Measurements from ENCODE around the gene FRS3. TPM values are rescaled to one million over a fixed set of nuclear protein-coding genes. Genes with fewer than 3 reads are reported as not detected.
A peak's percentile ranks its signal among the peaks of the same experiment; 100 is the strongest.

The FRS3 gene
- total RNA-seq, 1 experiment from 2014 or later: 2.0 TPM

GRCh38 chr6:41739041-41739440 is 40.7 kb downstream of the FRS3 start:
- peaks cover 4% of the 10 kb centered on the region; the same call in 1 of the 2 replicates for H3K4me1 ChIP-seq (replicated peaks)
- H3K27me3 ChIP-seq (replicated peaks): no peaks in the 10 kb centered on the region
- no peak for DNase-seq (ENCODE audit: low read depth in 1 of 2, low spot score in 2 of 2)
- no peak overlapping the region for H3K4me3 ChIP-seq
- H3K27ac ChIP-seq: no peak overlapping the region
- no peaks in the 10 kb centered on the region for H3K36me3 ChIP-seq
- no peaks in the 10 kb centered on the region for H3K9me3 ChIP-seq (replicated peaks)

- no peak for DNase-seq (ENCODE audit: low read depth in 1 of 2, low spot score in 2 of 2)
- H3K36me3 ChIP-seq: no peaks in the 10 kb centered on the region
- no peak overlapping the region for H3K27ac ChIP-seq
- H3K4me3 ChIP-seq: no peak overlapping the region
- H3K27me3 ChIP-seq (replicated peaks): no peaks in the 10 kb centered on the region
- H3K4me1 ChIP-seq (replicated peaks): peaks cover 16% of the 10 kb centered on the region
- H3K9me3 ChIP-seq (replicated peaks): no peaks in the 10 kb centered on the region
Measured at GRCh38 chr6:41737591-41738130, 42.0 kb downstream of the FRS3 start.

DNA sequence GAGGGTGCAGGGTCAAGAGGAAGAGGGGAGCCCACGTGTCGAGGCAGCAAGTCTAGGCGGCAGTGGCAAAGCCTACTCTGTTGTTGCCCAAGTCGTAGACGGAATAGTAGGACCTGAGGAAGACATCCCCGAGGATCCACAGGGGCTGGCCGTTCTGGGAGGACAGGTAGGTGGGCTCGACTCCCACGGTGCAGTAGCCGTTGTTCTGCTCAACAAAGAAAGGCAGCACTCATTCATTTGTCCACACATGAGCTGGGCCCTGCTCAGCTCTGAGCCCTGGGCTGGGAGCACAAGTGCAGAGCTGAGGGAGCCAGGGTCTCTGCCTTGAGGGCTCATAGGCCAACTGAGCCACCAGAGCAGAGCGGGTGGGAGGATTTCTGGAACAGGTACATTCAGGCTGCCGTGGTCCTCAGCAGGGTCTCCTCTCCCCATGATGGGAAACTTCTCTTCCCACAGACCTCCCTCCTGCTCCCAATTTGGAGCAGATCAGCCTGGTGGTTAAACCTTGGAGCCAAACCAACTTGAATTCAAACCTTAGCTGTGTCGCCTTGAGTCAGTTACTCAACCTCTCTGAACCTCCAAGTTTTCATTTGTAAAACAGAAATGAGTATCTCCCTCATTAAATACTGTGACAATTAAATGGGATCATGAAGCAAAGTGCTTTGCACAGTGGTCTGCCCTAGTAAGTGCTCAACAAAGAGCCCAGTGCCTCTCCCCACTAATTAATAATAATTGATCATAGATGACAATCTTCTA is 42.7 kb downstream of the FRS3 start:
- H3K27ac ChIP-seq: no peak overlapping the region
- no peaks in the 10 kb centered on the region for H3K36me3 ChIP-seq

GRCh38 chr6:41736186-41736733 is 43.4 kb downstream of the FRS3 start:
- Histone ChIP-seq H3K27me3 (replicated peaks) (no peaks in the 10 kb centered on the region), H3K4me3 (no peak overlapping the region), H3K9me3 (replicated peaks) (no peaks in the 10 kb centered on the region), H3K36me3 (no peaks in the 10 kb centered on the region), H3K4me1 (replicated peaks) (peaks cover 17% of the 10 kb centered on the region), H3K27ac (no peak overlapping the region)
- DNase-seq (ENCODE audit: low read depth in 1 of 2, low spot score in 2 of 2): no peak

More for the DNA sequence above, 42.7 kb downstream of the FRS3 start:
- no peak overlapping the region for H3K4me3 ChIP-seq
- H3K27me3 ChIP-seq (replicated peaks): no peaks in the 10 kb centered on the region
- no peak for DNase-seq (ENCODE audit: low read depth in 1 of 2, low spot score in 2 of 2)
- H3K4me1 ChIP-seq (replicated peaks): peaks cover 17% of the 10 kb centered on the region
- H3K9me3 ChIP-seq (replicated peaks): no peaks in the 10 kb centered on the region

GRCh38 chr6:41735427-41736185 is 44.1 kb downstream of the FRS3 start, which contains the start of gene TFEB:
Gene TFEB, minus strand, starts transcription at chr6:41735608. Its CDS starts 44,395 bp downstream, at chr6:41691213.
- no peaks in the 10 kb centered on the region for H3K27me3 ChIP-seq (replicated peaks)
- H3K9me3 ChIP-seq (replicated peaks): no peaks in the 10 kb centered on the region
- H3K27ac ChIP-seq: no peak within 1 kb of the TSS
- peak within 1 kb of the TSS; percentile 66 for H3K4me3 ChIP-seq
- H3K4me1 ChIP-seq (replicated peaks): peaks cover 17% of the 10 kb centered on the region
- DNase-seq (ENCODE audit: low read depth in 1 of 2, low spot score in 2 of 2): peak; percentile 78 to 91
- H3K36me3 ChIP-seq: no peaks in the 10 kb centered on the region

DNA sequence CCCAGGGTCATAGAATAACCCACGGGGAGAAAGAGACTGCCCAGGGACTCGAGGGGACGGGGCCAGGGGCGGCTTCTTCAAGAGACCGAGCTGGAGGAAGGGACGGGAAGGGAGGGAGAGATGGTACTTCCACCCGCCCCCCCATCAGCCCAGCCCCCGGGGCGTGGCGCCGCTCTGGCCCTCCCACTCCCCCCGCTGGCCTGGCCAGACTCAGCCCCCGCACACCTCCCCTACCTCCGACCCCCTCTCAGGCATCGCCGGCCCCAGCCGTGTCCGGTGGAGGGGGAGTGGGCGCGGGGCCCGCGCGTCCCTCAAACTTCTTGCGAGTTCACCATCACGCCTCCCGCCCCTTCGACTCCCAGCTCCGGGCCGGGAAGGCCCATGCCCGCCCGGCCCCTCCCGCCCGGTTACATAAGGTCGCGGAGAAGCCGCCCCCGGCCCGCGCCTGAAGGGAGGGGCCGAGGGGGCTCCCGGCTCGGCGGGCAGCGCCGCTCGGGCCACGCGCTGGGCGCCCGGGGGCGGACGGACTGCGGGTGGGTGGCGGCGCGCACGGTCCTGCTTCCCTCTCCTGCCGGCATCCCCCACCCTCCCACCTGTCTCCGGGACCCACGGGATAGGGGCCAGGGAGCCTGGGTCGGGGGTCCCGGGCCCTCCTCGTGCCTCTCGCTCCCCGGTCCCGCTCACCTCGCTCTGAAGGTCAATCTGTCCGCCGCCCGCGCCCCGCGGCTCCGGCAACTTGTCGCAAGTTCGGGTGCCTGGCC is 44.9 kb downstream of the FRS3 start:
- Histone ChIP-seq H3K4me3 (peak overlapping the region; percentile 66), H3K27ac (no peak overlapping the region), H3K9me3 (replicated peaks) (no peaks in the 10 kb centered on the region), H3K36me3 (no peaks in the 10 kb centered on the region), H3K4me1 (replicated peaks) (peaks cover 17% of the 10 kb centered on the region), H3K27me3 (replicated peaks) (no peaks in the 10 kb centered on the region)
- peak; percentile 49 to 74 for DNase-seq (ENCODE audit: low read depth in 1 of 2, low spot score in 2 of 2)

DNA sequence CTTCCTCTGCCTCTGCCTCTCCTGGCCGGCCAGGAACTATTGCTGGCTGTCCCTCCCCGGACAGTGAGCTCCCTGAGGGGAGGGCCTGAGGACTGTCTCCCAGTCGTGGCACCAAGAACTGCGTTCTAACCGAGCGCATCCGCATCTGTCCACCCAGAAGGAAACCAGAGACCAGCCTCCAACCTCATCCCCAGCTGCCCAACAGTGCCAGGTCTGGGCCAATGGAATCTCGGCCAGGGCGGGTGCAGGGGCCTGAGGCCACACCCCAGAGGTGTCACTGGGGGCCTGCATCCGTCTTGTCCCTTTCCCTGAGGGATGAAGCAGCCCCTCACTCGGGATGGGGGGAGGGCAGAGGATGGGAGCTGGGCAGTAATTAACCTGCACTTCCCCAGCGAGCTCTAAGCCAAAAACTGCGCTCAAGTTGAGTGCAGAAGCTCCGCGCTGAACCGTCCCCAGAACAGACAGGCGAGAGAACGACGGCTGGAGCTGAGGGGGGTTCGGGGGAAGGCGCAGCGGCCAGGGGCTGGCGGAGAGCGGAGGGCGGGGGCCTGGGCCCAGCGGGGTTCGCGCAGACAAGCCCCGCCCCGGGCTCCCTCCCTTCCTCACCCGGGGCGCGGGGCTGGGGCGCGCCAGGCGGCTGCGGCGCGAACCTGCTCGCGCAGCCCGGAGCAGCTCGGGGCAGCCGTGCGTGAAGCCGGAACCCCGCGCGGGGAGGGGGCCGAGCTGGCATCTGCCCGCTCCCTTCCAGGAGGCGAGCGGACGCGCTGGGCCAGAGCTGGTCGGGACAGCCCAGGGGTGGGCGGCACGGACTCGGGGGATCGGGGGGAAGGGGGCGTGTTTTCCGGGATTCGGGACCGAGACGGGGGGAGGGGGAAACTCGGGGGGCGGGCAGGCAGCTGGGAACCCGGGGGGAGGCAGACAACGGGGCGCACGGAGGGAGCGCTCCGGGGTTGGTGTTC is 45.7 kb downstream of the FRS3 start:
- Histone ChIP-seq H3K36me3 (no peaks in the 10 kb centered on the region), H3K9me3 (replicated peaks) (no peaks in the 10 kb centered on the region), H3K27me3 (replicated peaks) (no peaks in the 10 kb centered on the region), H3K4me3 (peak overlapping the region; percentile 66), H3K4me1 (replicated peaks) (peaks cover 17% of the 10 kb centered on the region), H3K27ac (no peak overlapping the region)
- peak; percentile 75 to 78 for DNase-seq (ENCODE audit: low read depth in 1 of 2, low spot score in 2 of 2)

DNA sequence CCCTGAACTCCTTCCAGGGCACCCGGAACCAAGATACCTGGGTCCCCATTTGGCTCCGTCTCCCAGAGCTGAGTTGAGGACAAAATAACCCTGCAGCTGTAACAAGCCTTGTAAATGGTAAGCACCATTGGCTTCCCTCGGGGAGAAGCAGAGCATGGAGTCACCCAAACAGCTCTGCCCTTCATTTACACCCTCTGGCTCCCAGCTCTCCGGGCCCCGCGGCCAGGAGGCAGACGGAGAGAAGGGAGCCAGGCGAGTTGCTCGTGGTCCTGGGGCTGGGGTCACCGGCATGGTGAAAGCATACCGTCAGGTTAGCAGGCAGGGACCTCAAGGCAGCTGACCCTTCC is 46.4 kb downstream of the FRS3 start:
- H3K27ac ChIP-seq: no peak overlapping the region
- peaks cover 17% of the 10 kb centered on the region for H3K4me1 ChIP-seq (replicated peaks)
- DNase-seq (ENCODE audit: low read depth in 1 of 2, low spot score in 2 of 2): no peak
- H3K27me3 ChIP-seq (replicated peaks): no peaks in the 10 kb centered on the region
- H3K36me3 ChIP-seq: no peaks in the 10 kb centered on the region
- peak overlapping the region; percentile 66 for H3K4me3 ChIP-seq
- H3K9me3 ChIP-seq (replicated peaks): no peaks in the 10 kb centered on the region

GRCh38 chr6:41732591-41733359 is 46.9 kb downstream of the FRS3 start:
- DNase-seq (ENCODE audit: low read depth in 1 of 2, low spot score in 2 of 2): no peak
- Histone ChIP-seq H3K4me3 (no peak overlapping the region), H3K36me3 (no peaks in the 10 kb centered on the region), H3K4me1 (replicated peaks) (peaks cover 17% of the 10 kb centered on the region), H3K9me3 (replicated peaks) (no peaks in the 10 kb centered on the region), H3K27ac (no peak overlapping the region), H3K27me3 (replicated peaks) (no peaks in the 10 kb centered on the region)

DNA sequence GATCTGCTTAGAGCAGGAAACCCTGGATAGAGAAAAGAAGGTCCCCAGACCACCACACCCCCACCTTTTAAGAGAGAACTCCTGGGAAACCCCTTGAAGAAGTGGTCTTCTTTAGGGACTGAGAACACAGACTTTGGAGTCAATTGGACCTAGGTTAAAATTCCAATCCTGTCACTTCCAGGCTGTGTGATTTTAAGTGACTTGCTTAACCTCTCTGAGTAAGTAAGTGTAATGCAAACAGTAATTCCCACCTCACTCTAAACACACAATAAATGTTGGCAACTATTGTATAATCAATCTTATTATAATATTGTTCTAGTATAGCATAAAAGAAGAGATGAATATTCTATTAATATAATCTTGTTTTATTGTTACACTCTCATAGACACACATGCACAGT is 47.6 kb downstream of the FRS3 start:
- DNase-seq (ENCODE audit: low read depth in 1 of 2, low spot score in 2 of 2): no peak
- no peak overlapping the region for H3K4me3 ChIP-seq
- H3K36me3 ChIP-seq: no peaks in the 10 kb centered on the region
- H3K9me3 ChIP-seq (replicated peaks): no peaks in the 10 kb centered on the region
- peaks cover 17% of the 10 kb centered on the region for H3K4me1 ChIP-seq (replicated peaks)
- no peaks in the 10 kb centered on the region for H3K27me3 ChIP-seq (replicated peaks)
- no peak overlapping the region for H3K27ac ChIP-seq

GRCh38 chr6:41731561-41732086 is 48.1 kb downstream of the FRS3 start:
- DNase-seq (ENCODE audit: low read depth in 1 of 2, low spot score in 2 of 2): no peak
- Histone ChIP-seq H3K36me3 (no peaks in the 10 kb centered on the region), H3K9me3 (replicated peaks) (no peaks in the 10 kb centered on the region), H3K4me3 (no peak overlapping the region), H3K27ac (no peak overlapping the region), H3K27me3 (replicated peaks) (no peaks in the 10 kb centered on the region), H3K4me1 (replicated peaks) (peaks cover 17% of the 10 kb centered on the region)

Measured in SJSA1 (cell line).